Vagina (tissue), 2 donors: ENCODE results near the gene SLC2A9. TPM values are rescaled to one million over a fixed set of nuclear protein-coding genes. Genes with fewer than 3 reads are reported as not detected.
A peak's percentile ranks its signal among the peaks of the same experiment; 100 is the strongest.

Experiments used
- DNase-seq, 2 donors: peaks; one replicate each; pipeline ENCODE4 v3.0.0-alpha.2; 2017; ENCODE audit errors: extremely low spot score in 2 of 2
- H3K27ac ChIP-seq: fragments of 200-600 bp; sonication (generic); one replicate; pipeline ENCODE4 v1.5.1; 2019
- H3K27me3 ChIP-seq: fragments of 200-600 bp; sonication (generic); one replicate; pipeline ENCODE4 v1.5.1; 2019
- H3K36me3 ChIP-seq, 2 donors: fragments of 200-600 bp; sonication (generic); one replicate each; pipeline ENCODE4 v1.5.1; 2017 to 2019
- H3K4me1 ChIP-seq: fragments of 200-600 bp; sonication (generic); one replicate; pipeline ENCODE4 v1.5.1; 2019
- H3K4me3 ChIP-seq, 2 donors: fragments of 200-600 bp; sonication (generic); 1 replicate in 1 of 2; 2 replicates in 1 of 2; pipeline ENCODE4 v1.5.1; 2016 to 2019
- H3K9me3 ChIP-seq: fragments of 200-600 bp; sonication (generic); one replicate; pipeline ENCODE4 v1.5.1; 2019
- POLR2A ChIP-seq, 2 donors: fragments of 450-650 bp; IDR thresholded peaks; one replicate each; pipeline ENCODE4 v1.6.1; 2017; ENCODE audit warnings: antibody characterized with exemption in 2 of 2, mild to moderate bottlenecking in 2 of 2, moderate library complexity in 2 of 2
- POLR2AphosphoS5 ChIP-seq, 2 donors: sonication (generic); formaldehyde crosslinking; IDR thresholded peaks; one replicate each; pipeline ENCODE4 v1.9.0; 2017; ENCODE audit warnings: antibody characterized with exemption in 2 of 2, mild to moderate bottlenecking in 2 of 2, low read depth in 1 of 2; ENCODE audit not compliant: insufficient read depth in 1 of 2
- intact Hi-C: fragments of 100-400 bp; cut with DNase I; formaldehyde crosslinking; loops from one replicate; pipeline ENCODE4 v1.15.1; 2023
- total RNA-seq: library from RNA; depleted of rRNA; stranded (reverse); fragments of >200 nt; gene quantifications from one replicate; pipeline ENCODE4 v1.2.3, GENCODE V29; 2016
- TF ChIP-seq, protein P1 (sequence below), 3 experiments: fragments of 450-650 bp in 2 of 3; fragments of 200-600 bp in 1 of 3; sonication (generic) in 1 of 3; IDR thresholded peaks; one replicate each; pipeline ENCODE4 v1.5.1; 2017 to 2019; ENCODE audit warnings: antibody characterized with exemption in 3 of 3, mild to moderate bottlenecking in 2 of 3, moderate library complexity in 2 of 3

SLC2A9 gene
- total RNA-seq, 1 donor from 2014 or later = 7.9 TPM

DNA sequence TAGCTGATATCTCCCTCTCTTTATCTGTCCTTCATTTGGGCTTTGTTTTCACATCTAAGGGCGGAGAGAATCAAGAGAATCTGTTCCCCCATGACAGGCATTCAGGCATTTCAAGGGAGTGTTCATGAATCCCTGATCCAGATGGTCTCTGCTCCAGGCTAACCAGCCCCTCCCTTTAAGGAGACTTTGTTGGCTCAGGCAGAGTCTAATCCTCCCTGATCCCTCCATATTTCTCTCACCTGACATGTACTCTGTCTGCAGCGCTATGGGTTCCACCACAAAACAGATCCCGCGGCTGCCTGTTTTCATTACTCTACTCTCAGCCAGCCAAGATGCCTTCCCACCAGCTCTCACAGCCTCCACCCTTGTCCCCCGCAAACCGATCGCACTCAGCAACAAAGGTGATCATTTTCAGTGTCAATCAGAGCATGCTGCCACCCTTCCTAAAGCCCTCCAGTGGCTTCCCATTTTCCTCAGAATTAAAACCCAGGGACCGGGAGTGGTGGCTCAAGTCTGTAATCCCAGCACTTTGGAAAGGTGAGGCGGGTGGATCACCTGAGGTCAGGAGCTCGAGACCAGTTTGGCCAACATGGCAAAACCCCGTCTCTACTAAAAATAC is 30.3 kb upstream of the SLC2A9 start:
- Histone ChIP-seq H3K27me3 (no peaks in the 10 kb centered on the region), H3K4me1 (no peaks in the 10 kb centered on the region), H3K9me3 (no peaks in the 10 kb centered on the region), H3K36me3 (no peaks in the 10 kb centered on the region), H3K27ac (no peak overlapping the region), H3K4me3 (no peak overlapping the region)
- TF ChIP-seq POLR2A (IDR thresholded peaks at IDR 0.05) = no peak
- TF ChIP-seq, protein P1, sequence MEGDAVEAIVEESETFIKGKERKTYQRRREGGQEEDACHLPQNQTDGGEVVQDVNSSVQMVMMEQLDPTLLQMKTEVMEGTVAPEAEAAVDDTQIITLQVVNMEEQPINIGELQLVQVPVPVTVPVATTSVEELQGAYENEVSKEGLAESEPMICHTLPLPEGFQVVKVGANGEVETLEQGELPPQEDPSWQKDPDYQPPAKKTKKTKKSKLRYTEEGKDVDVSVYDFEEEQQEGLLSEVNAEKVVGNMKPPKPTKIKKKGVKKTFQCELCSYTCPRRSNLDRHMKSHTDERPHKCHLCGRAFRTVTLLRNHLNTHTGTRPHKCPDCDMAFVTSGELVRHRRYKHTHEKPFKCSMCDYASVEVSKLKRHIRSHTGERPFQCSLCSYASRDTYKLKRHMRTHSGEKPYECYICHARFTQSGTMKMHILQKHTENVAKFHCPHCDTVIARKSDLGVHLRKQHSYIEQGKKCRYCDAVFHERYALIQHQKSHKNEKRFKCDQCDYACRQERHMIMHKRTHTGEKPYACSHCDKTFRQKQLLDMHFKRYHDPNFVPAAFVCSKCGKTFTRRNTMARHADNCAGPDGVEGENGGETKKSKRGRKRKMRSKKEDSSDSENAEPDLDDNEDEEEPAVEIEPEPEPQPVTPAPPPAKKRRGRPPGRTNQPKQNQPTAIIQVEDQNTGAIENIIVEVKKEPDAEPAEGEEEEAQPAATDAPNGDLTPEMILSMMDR (IDR thresholded peaks at IDR 0.05) = no peak
- TF ChIP-seq POLR2AphosphoS5 (IDR thresholded peaks at IDR 0.05; ENCODE audit: insufficient read depth in 1 of 2, low read depth in 1 of 2) = no peak
- intact Hi-C loops = no loop called here
- DNase-seq = peak; percentile 44 to 52

DNA sequence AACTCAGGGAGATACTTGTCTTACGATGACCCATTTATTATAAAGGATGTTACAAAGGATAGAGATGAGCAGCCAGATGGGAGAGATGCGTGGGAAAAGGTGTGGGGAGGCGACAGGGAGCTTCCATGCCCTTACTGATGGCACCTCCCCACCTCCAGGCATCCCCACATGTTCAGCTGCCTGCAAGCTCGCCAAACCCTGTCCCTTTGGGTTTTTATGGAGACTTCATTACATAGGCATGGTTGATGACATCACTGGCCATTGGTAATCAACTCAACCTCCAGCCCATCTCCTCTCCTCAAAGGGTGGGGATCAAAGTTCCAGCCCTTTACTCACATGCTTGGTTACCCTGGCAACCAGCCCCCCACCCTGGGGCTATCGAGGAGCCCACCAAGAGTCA is 29.4 kb upstream of the SLC2A9 start:
- H3K4me3 ChIP-seq = no peak overlapping the region
- no peaks in the 10 kb centered on the region for H3K36me3 ChIP-seq
- H3K4me1 ChIP-seq = no peaks in the 10 kb centered on the region
- no peak overlapping the region for H3K27ac ChIP-seq
- no peaks in the 10 kb centered on the region for H3K9me3 ChIP-seq
- intact Hi-C loops = no loop called here
- DNase-seq = peak in 1 of 2 donors; percentile 60
- no peaks in the 10 kb centered on the region for H3K27me3 ChIP-seq
- TF ChIP-seq POLR2A (IDR thresholded peaks at IDR 0.05) (no peak), POLR2AphosphoS5 (IDR thresholded peaks at IDR 0.05; ENCODE audit: insufficient read depth in 1 of 2, low read depth in 1 of 2) (no peak)
- TF ChIP-seq, protein P1 (IDR thresholded peaks at IDR 0.05) = no peak

DNA sequence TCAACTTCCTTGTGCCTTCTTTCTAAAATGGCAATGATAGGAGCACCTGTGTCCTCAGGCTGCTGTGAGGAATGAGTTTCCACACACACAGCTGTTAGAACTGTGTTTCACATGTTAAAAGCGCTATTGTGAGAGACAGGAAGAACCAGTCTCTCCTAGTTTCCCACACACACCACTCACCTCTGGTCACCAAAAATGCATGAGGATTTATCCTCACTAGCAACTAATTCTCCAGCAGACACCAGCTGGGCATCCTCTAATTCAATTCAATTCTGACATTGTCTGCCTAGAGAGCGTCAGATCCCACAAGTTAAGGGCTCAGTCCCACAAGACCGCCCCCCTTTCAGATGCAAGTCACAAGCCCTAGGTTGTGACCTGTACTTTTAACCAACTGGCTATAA is 29.0 kb upstream of the SLC2A9 start:
- DNase-seq = peak; percentile 58 to 69
- no peaks in the 10 kb centered on the region for H3K4me1 ChIP-seq
- no peaks in the 10 kb centered on the region for H3K9me3 ChIP-seq
- no peaks in the 10 kb centered on the region for H3K36me3 ChIP-seq
- TF ChIP-seq POLR2AphosphoS5 (IDR thresholded peaks at IDR 0.05; ENCODE audit: insufficient read depth in 1 of 2, low read depth in 1 of 2) (peak in 1 of 2 donors; percentile 17), POLR2A (IDR thresholded peaks at IDR 0.05) (no peak)
- no peak overlapping the region for H3K27ac ChIP-seq
- intact Hi-C loops = no loop called here
- H3K4me3 ChIP-seq = no peak overlapping the region
- H3K27me3 ChIP-seq = no peaks in the 10 kb centered on the region

DNA sequence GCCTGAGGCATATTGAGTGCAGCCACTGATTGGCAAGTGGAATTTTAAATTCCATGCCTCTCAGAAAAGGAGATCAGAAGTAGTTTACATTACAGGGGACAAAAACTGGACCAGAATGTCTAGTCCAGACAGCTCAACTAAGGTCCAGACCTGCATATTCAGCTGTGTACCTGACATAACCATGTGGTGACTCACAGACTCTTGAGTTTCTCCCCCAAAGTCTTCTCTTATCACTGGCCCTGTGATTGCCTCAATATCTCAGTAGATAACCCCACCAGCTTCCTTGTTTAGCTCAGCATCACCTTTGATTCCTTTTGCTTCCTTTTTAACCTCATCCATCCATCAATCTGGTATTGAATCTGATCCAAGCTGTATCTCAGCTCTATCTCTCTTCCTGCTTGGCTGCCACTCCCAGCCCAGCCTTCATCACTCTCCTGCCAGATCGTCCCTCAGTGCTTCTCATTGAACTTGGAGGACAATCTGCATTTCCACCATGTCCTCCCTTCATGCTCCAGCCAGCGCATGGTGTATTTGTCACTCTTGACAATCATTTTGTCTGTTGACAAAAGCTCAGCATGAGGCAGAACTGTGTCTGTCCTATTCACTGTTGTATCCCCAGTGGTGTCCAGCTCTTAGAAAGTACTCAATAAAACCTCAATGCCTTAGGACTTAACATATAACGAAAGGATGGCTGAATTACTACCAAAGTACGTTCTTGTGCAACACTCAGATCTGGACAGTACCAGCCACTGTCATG is 27.8 kb upstream of the SLC2A9 start:
- Histone ChIP-seq H3K4me1 (no peaks in the 10 kb centered on the region), H3K36me3 (no peaks in the 10 kb centered on the region), H3K27me3 (no peaks in the 10 kb centered on the region), H3K9me3 (no peaks in the 10 kb centered on the region), H3K27ac (no peak overlapping the region), H3K4me3 (no peak overlapping the region)
- TF ChIP-seq POLR2AphosphoS5 (IDR thresholded peaks at IDR 0.05; ENCODE audit: insufficient read depth in 1 of 2, low read depth in 1 of 2) = no peak
- no peak for TF ChIP-seq POLR2A (IDR thresholded peaks at IDR 0.05)
- TF ChIP-seq, protein P1 (IDR thresholded peaks at IDR 0.05) = no peak
- DNase-seq = peak; percentile 12 to 67
- intact Hi-C loops = no loop called here

DNA sequence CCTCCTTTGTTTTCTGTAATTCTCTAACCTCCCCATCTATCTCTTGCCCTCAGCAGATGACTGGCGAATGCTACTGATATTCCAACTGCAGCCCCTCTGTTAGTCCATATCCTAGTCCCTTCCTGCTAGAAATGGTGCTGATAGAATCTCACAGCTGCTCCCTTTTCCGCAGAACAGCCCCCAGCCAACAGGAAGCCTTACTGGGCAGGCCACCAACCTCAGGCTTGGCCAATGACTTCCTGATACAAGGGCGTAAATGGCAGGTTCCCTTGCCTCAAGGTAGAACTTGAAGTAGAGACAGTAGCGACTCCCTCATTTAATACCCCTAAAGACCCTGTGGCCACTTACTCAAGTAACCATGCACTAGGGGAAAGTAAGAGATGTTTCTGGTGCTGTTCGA is 26.7 kb upstream of the SLC2A9 start:
- DNase-seq = peak; percentile 11 to 52
- no peaks in the 10 kb centered on the region for H3K36me3 ChIP-seq
- H3K27me3 ChIP-seq = no peaks in the 10 kb centered on the region
- intact Hi-C loops = no loop called here
- TF ChIP-seq POLR2A (IDR thresholded peaks at IDR 0.05) = no peak
- no peak for TF ChIP-seq POLR2AphosphoS5 (IDR thresholded peaks at IDR 0.05; ENCODE audit: insufficient read depth in 1 of 2, low read depth in 1 of 2)
- TF ChIP-seq, protein P1 (IDR thresholded peaks at IDR 0.05) = no peak
- no peak overlapping the region for H3K27ac ChIP-seq
- no peak overlapping the region for H3K4me3 ChIP-seq
- H3K9me3 ChIP-seq = no peaks in the 10 kb centered on the region
- no peaks in the 10 kb centered on the region for H3K4me1 ChIP-seq
